Caco-2 (cell line): ENCODE results near the gene GPS1. TPM values are rescaled to one million over a fixed set of nuclear protein-coding genes. Genes with fewer than 3 reads are reported as not detected.

Experiments
- BruUV-seq: library from RNA; stranded (reverse); fragments of 400-500 nt; replicated peaks from 2 replicates; lab custom pipeline; 2021; lab: Mats Ljungman, UMichigan
- CTCF ChIA-PET: fragments of 300-600 bp; sonication (Branson Sonifier 250); formaldehyde crosslinking; loops from one replicate; lab custom pipeline; 2022; ENCODE audit warnings: antibody characterized with exemption; lab: Charles Lee
- POLR2A ChIA-PET: fragments of 300-600 bp; sonication (Branson Sonifier 250); formaldehyde crosslinking; loops from one replicate; lab custom pipeline; 2022; ENCODE audit warnings: antibody characterized with exemption; lab: Charles Lee
- DNase-seq, 2 experiments: peaks; one replicate each; pipeline versions ENCODE4 v3.0.0 to v3.0.0-alpha.2; 2020 to 2022
- H3K27me3 ChIP-seq: replicated peaks from 2 replicates; pipeline ENCODE4 v1.6.0; 2011; ENCODE audit warnings: low read length; ENCODE audit not compliant: control insufficient read depth, insufficient read depth
- H3K36me3 ChIP-seq: 2 replicates; pipeline ENCODE4 v1.5.1; 2011; ENCODE audit warnings: low read length; ENCODE audit not compliant: control insufficient read depth, insufficient read depth
- H3K4me1 ChIP-seq: fragments of 250-450 bp; sonication (Bioruptor Pico); 2 replicates; pipeline ENCODE4 v1.5.1; 2020; ENCODE audit warnings: mild to moderate bottlenecking
- H3K4me3 ChIP-seq: 2 replicates; pipeline ENCODE4 v1.5.1; 2011; ENCODE audit warnings: low read depth, mild to moderate bottlenecking, control low read depth, low read length
- H3K9me3 ChIP-seq: fragments of 250-450 bp; sonication (Bioruptor Pico); 2 replicates; pipeline ENCODE4 v1.5.1; 2020; ENCODE audit warnings: mild to moderate bottlenecking, moderate library complexity
- H3K27ac Mint-ChIP-seq: one replicate; pipeline ENCODE4 v1.8.0; 2022; ENCODE audit warnings: mixed read lengths; ENCODE audit not compliant: unreplicated experiment
- H3K27me3 Mint-ChIP-seq: one replicate; pipeline ENCODE4 v1.8.0; 2022; ENCODE audit warnings: mixed read lengths; ENCODE audit not compliant: insufficient read depth, unreplicated experiment
- H3K36me3 Mint-ChIP-seq: one replicate; pipeline ENCODE4 v1.8.0; 2022; ENCODE audit warnings: mild to moderate bottlenecking, mixed read lengths; ENCODE audit not compliant: insufficient read depth, unreplicated experiment
- H3K4me1 Mint-ChIP-seq: one replicate; pipeline ENCODE4 v1.8.0; 2022; ENCODE audit warnings: low read depth, mixed read lengths; ENCODE audit not compliant: unreplicated experiment
- H3K4me3 Mint-ChIP-seq: one replicate; pipeline ENCODE4 v1.8.0; 2022; ENCODE audit warnings: mild to moderate bottlenecking, moderate library complexity, mixed read lengths; ENCODE audit not compliant: unreplicated experiment
- H3K9me3 Mint-ChIP-seq: one replicate; pipeline ENCODE4 v1.8.0; 2022; ENCODE audit warnings: mixed read lengths; ENCODE audit not compliant: unreplicated experiment
- intact Hi-C: fragments of 100-400 bp; cut with micrococcal nuclease; formaldehyde crosslinking; loops from one replicate; pipeline ENCODE4 v1.10.0; 2022; ENCODE audit not compliant: unreplicated experiment
- total RNA-seq: library from RNA; stranded (reverse); gene quantifications from 2 replicates; pipeline ENCODE4 v1.2.3, GENCODE V29; 2022
- TF ChIP-seq, protein P1 (sequence below), 2 experiments: fragments of 200-600 bp in 1 of 2; IDR thresholded peaks; 1 replicate in 1 of 2; 2 replicates in 1 of 2; pipeline versions ENCODE4 v1.5.1 to v1.8.0; 2011 to 2022; ENCODE audit warnings: antibody characterized with exemption in 1 of 2, control low read depth in 1 of 2, inconsistent platforms in 1 of 2, low read depth in 1 of 2, low read length in 1 of 2, mild to moderate bottlenecking in 1 of 2, moderate library complexity in 1 of 2; ENCODE audit not compliant: insufficient read depth in 1 of 2, severe bottlenecking in 1 of 2, unreplicated experiment in 1 of 2

GPS1 gene
- total RNA-seq, 1 experiment from 2014 or later = 195 TPM

- BruUV-seq = no TSS peak
Observed at GRCh38 chr17:82039695-82040299, 11.9 kb upstream of the GPS1 start.

GRCh38 chr17:82041144-82041814 is 10.4 kb upstream of the GPS1 start:
- intact Hi-C loops = no loop called here

More at GRCh38 chr17:82039695-82040299, 11.9 kb upstream of the GPS1 start:
- no peaks in the 10 kb centered on the region for H3K27me3 ChIP-seq
- H3K4me1 ChIP-seq = peaks cover 14% of the 10 kb centered on the region
- intact Hi-C loops = no loop called here
- Mint-ChIP-seq H3K4me1 (peaks cover 5% of the 10 kb centered on the region), H3K27me3 (no peaks in the 10 kb centered on the region), H3K27ac (no peak overlapping the region), H3K4me3 (no peak overlapping the region), H3K9me3 (peaks cover 9% of the 10 kb centered on the region), H3K36me3 (peaks cover 15% of the 10 kb centered on the region)
- ChIA-PET CTCF (interaction anchor here (1.5 kb wide), 1 partner anchor 17 kb away, joined by 3 read pairs; the partner anchor contains the start of genes CENPX and LRRC45), POLR2A (no interaction called here)
- TF ChIP-seq, protein P1, sequence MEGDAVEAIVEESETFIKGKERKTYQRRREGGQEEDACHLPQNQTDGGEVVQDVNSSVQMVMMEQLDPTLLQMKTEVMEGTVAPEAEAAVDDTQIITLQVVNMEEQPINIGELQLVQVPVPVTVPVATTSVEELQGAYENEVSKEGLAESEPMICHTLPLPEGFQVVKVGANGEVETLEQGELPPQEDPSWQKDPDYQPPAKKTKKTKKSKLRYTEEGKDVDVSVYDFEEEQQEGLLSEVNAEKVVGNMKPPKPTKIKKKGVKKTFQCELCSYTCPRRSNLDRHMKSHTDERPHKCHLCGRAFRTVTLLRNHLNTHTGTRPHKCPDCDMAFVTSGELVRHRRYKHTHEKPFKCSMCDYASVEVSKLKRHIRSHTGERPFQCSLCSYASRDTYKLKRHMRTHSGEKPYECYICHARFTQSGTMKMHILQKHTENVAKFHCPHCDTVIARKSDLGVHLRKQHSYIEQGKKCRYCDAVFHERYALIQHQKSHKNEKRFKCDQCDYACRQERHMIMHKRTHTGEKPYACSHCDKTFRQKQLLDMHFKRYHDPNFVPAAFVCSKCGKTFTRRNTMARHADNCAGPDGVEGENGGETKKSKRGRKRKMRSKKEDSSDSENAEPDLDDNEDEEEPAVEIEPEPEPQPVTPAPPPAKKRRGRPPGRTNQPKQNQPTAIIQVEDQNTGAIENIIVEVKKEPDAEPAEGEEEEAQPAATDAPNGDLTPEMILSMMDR (IDR thresholded peaks at IDR 0.05; ENCODE audit: insufficient read depth in 1 of 2, low read depth in 1 of 2, low read length in 1 of 2, severe bottlenecking in 1 of 2, unreplicated experiment in 1 of 2) = no peak
- DNase-seq = no peak
- no peak overlapping the region for H3K4me3 ChIP-seq
- H3K36me3 ChIP-seq = no peaks in the 10 kb centered on the region; the same call in 1 of the 2 replicates
- no peaks in the 10 kb centered on the region for H3K9me3 ChIP-seq

DNA sequence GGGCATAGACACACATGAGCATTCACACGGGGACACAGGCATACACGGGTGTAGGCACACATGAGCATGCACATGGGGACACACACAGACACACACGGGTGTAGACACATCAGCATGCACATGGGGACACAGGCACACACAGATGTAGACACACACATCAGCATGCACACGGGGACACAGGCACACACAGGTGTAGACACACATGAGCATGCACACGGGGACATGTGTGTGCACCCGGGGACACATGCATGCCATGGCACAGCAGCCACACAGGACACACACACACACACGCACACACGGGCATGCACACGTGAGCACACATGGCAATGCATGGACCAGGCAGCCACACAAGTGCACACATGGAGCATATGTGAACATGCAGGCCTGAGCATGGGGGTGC is 9.0 kb upstream of the GPS1 start:
- Histone ChIP-seq H3K36me3 (no peaks in the 10 kb centered on the region), H3K4me1 (peaks cover 4% of the 10 kb centered on the region; the same call in 1 of the 2 replicates), H3K9me3 (no peaks in the 10 kb centered on the region), H3K4me3 (no peak overlapping the region), H3K27me3 (no peaks in the 10 kb centered on the region)
- no TSS peak for BruUV-seq
- ChIA-PET POLR2A (no interaction called here), CTCF (no interaction called here)
- Mint-ChIP-seq H3K27ac (no peak overlapping the region), H3K36me3 (peaks cover 4% of the 10 kb centered on the region), H3K27me3 (no peaks in the 10 kb centered on the region), H3K4me3 (no peak overlapping the region), H3K4me1 (no peaks in the 10 kb centered on the region), H3K9me3 (peaks cover 9% of the 10 kb centered on the region)
- TF ChIP-seq, protein P1 (IDR thresholded peaks at IDR 0.05; ENCODE audit: insufficient read depth in 1 of 2, low read depth in 1 of 2, low read length in 1 of 2, severe bottlenecking in 1 of 2, unreplicated experiment in 1 of 2) = no peak
- DNase-seq = no peak
- intact Hi-C loops = no loop called here

More at GRCh38 chr17:82041144-82041814, 10.4 kb upstream of the GPS1 start:
- DNase-seq = no peak
- POLR2A ChIA-PET = no interaction called here
- Mint-ChIP-seq H3K4me3 (no peak overlapping the region), H3K27me3 (no peaks in the 10 kb centered on the region), H3K27ac (no peak overlapping the region), H3K4me1 (no peaks in the 10 kb centered on the region), H3K9me3 (peaks cover 9% of the 10 kb centered on the region), H3K36me3 (peaks cover 10% of the 10 kb centered on the region)
- H3K9me3 ChIP-seq = no peaks in the 10 kb centered on the region
- no peak overlapping the region for H3K4me3 ChIP-seq
- no TSS peak for BruUV-seq
- CTCF ChIA-PET = interaction anchor here (0.9 to 1.4 kb wide), 3 partner anchors 10 to 39 kb away, joined by 3 to 7 read pairs (median 7); partner anchors contain the start of gene RAC3
- H3K36me3 ChIP-seq = no peaks in the 10 kb centered on the region
- TF ChIP-seq, protein P1 (IDR thresholded peaks at IDR 0.05; ENCODE audit: insufficient read depth in 1 of 2, low read depth in 1 of 2, low read length in 1 of 2, severe bottlenecking in 1 of 2, unreplicated experiment in 1 of 2) = no peak
- H3K4me1 ChIP-seq = peaks cover 10% of the 10 kb centered on the region
- H3K27me3 ChIP-seq = no peaks in the 10 kb centered on the region
